ENCODE data around the gene KRT40. TPM values are rescaled to one million over a fixed set of nuclear protein-coding genes. Genes with fewer than 3 reads are reported as not detected.

Gene KRT40
- total and polyA plus RNA-seq, 2 experiments from 2014 or later: not detected

DNA sequence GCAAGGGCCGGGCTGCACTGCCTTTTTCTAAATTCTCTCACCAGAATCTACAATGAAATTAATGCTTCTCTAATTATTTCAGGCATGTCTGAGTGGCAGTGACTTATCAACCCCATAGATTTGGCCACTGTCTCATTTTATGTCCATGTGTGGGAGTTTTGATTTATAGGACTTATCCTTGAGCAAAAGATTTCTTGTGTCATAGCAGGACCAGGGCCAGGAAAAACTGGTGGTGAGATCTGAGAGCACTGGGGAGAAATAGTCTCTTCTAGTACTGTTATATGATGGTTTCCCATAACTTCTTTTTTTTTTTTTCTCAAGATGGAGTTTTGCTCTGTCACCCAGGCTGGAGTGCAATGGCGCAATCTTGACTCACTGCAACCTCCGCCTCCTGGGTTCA, 45.1 kb downstream of the KRT40 start:
- H3K9me2 ChIP-seq (ENCODE audit: insufficient read depth): no peaks in the 10 kb centered on the region
- no peak overlapping the region for H3K9ac ChIP-seq
- no peak overlapping the region for H3K4me3 ChIP-seq
- 0 out of 2 replicates have a peak, but pooled peaks cover 9% of the 10 kb centered on the region for H3K4me1 ChIP-seq (ENCODE audit: insufficient read depth)
- no peaks in the 10 kb centered on the region for H3K79me2 ChIP-seq (ENCODE audit: insufficient read depth)
- WGBS, 2 experiments (ENCODE audit: low coverage in 1 of 2, low lambda C conversion rate in 2 of 2, missing lambda C conversion rate in 2 of 2): 85 to 86% methylated on average over 3 of the region's 3 CpGs
- H3K27ac ChIP-seq: no peak overlapping the region
- H2AFZ ChIP-seq: peak overlapping the region; percentile 48
- H3K9me3 ChIP-seq (ENCODE audit: low read depth): no peaks in the 10 kb centered on the region
- H3F3A ChIP-seq (ENCODE audit: insufficient read depth): peaks cover 5% of the 10 kb centered on the region; the same call in 1 of the 2 replicates
- H3K4me2 ChIP-seq (ENCODE audit: unreplicated experiment): no peak overlapping the region
- in situ Hi-C loops (cut with MboI): no loop called here
- no peaks in the 10 kb centered on the region for H4K20me1 ChIP-seq (ENCODE audit: insufficient read depth)
- TF ChIP-seq EZH2 (IDR thresholded peaks at IDR 0.05; ENCODE audit: insufficient read depth, poor library complexity, severe bottlenecking): no peak
- no peak for TF ChIP-seq EZH2phosphoT487 (IDR thresholded peaks at IDR 0.05; ENCODE audit: insufficient read depth, low read depth)
- no peaks in the 10 kb centered on the region for H3K27me3 ChIP-seq (replicated peaks; ENCODE audit: insufficient read depth)
- no peaks in the 10 kb centered on the region; the same call in 1 of the 2 replicates for H3K36me3 ChIP-seq (ENCODE audit: low read depth)
- peak; percentile 50 for DNase-seq

DNA sequence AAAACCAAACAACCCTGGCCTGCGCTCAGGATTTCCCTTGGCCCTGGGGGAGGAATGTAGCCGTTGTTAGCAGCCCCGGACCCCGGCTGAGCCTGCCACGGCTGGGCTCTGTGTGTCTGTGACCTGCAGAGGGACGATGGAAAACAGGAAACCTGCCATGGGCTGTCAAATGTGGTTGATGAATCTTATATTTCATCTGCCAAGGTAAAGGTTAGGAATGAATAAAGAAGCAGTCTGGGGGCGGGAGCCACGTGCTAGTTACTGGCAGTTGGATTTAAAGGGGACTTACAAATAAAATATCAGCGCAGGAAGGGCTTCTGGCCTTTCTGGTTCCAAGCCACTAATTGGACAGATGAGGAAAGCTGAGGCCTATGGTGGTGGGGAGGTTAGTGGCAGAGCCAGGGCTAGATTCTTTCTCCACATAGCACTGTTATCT, 46.7 kb downstream of the KRT40 start, which contains the start of gene KRT23:
Gene KRT23 (minus strand): TSS at position 263 of the 436 bp plus-strand sequence. CDS start 1,043 bp downstream, outside the sequence.
- no peaks in the 10 kb centered on the region for H3K9me3 ChIP-seq (ENCODE audit: low read depth)
- no peak within 1 kb of the TSS for H3K9ac ChIP-seq
- H3K4me3 ChIP-seq: no peak within 1 kb of the TSS
- no peak for DNase-seq
- no peaks in the 10 kb centered on the region; the same call in 1 of the 2 replicates for H3K36me3 ChIP-seq (ENCODE audit: low read depth)
- in situ Hi-C loops (cut with MboI): no loop called here
- H3K9me2 ChIP-seq (ENCODE audit: insufficient read depth): no peaks in the 10 kb centered on the region
- WGBS, 2 experiments (ENCODE audit: low coverage in 1 of 2, low lambda C conversion rate in 2 of 2, missing lambda C conversion rate in 2 of 2): 83 to 84% methylated on average over 9 of the region's 9 CpGs
- H3F3A ChIP-seq (ENCODE audit: insufficient read depth): peaks cover 5% of the 10 kb centered on the region; the same call in 1 of the 2 replicates
- H3K27ac ChIP-seq: no peak within 1 kb of the TSS
- no peak within 1 kb of the TSS for H3K4me2 ChIP-seq (ENCODE audit: unreplicated experiment)
- TF ChIP-seq EZH2phosphoT487 (IDR thresholded peaks at IDR 0.05; ENCODE audit: insufficient read depth, low read depth) (no peak), EZH2 (IDR thresholded peaks at IDR 0.05; ENCODE audit: insufficient read depth, poor library complexity, severe bottlenecking) (no peak)
- no peaks in the 10 kb centered on the region for H3K79me2 ChIP-seq (ENCODE audit: insufficient read depth)
- H2AFZ ChIP-seq: peak within 1 kb of the TSS; percentile 48
- no peaks in the 10 kb centered on the region for H3K27me3 ChIP-seq (replicated peaks; ENCODE audit: insufficient read depth)
- H4K20me1 ChIP-seq (ENCODE audit: insufficient read depth): no peaks in the 10 kb centered on the region
- 0 out of 2 replicates have a peak, but pooled peaks cover 9% of the 10 kb centered on the region for H3K4me1 ChIP-seq (ENCODE audit: insufficient read depth)

- TF ChIP-seq EZH2phosphoT487 (IDR thresholded peaks at IDR 0.05; ENCODE audit: insufficient read depth, low read depth) (no peak), EZH2 (IDR thresholded peaks at IDR 0.05; ENCODE audit: insufficient read depth, poor library complexity, severe bottlenecking) (no peak)
- no peaks in the 10 kb centered on the region for H4K20me1 ChIP-seq (ENCODE audit: insufficient read depth)
- no peak overlapping the region for H2AFZ ChIP-seq
- no peak overlapping the region for H3K4me2 ChIP-seq (ENCODE audit: unreplicated experiment)
- in situ Hi-C loops (cut with MboI): no loop called here
- no peak overlapping the region for H3K4me3 ChIP-seq
- no peaks in the 10 kb centered on the region for H3K9me3 ChIP-seq (ENCODE audit: low read depth)
- no peak overlapping the region for H3K9ac ChIP-seq
- H3K79me2 ChIP-seq (ENCODE audit: insufficient read depth): no peaks in the 10 kb centered on the region
- peaks cover 5% of the 10 kb centered on the region; the same call in 1 of the 2 replicates for H3F3A ChIP-seq (ENCODE audit: insufficient read depth)
- H3K27ac ChIP-seq: no peak overlapping the region
- H3K4me1 ChIP-seq (ENCODE audit: insufficient read depth): 0 out of 2 replicates have a peak, but pooled peaks cover 9% of the 10 kb centered on the region
- no peaks in the 10 kb centered on the region for H3K27me3 ChIP-seq (replicated peaks; ENCODE audit: insufficient read depth)
- no peaks in the 10 kb centered on the region for H3K9me2 ChIP-seq (ENCODE audit: insufficient read depth)
- no peak for DNase-seq
- 88% methylated on average over 5 of the region's 5 CpGs for WGBS, 2 experiments (ENCODE audit: low coverage in 1 of 2, low lambda C conversion rate in 2 of 2, missing lambda C conversion rate in 2 of 2)
- no peaks in the 10 kb centered on the region; the same call in 1 of the 2 replicates for H3K36me3 ChIP-seq (ENCODE audit: low read depth)
These were observed 47.1 kb downstream of the KRT40 start for GRCh38 chr17:40936976-40937375.

DNA sequence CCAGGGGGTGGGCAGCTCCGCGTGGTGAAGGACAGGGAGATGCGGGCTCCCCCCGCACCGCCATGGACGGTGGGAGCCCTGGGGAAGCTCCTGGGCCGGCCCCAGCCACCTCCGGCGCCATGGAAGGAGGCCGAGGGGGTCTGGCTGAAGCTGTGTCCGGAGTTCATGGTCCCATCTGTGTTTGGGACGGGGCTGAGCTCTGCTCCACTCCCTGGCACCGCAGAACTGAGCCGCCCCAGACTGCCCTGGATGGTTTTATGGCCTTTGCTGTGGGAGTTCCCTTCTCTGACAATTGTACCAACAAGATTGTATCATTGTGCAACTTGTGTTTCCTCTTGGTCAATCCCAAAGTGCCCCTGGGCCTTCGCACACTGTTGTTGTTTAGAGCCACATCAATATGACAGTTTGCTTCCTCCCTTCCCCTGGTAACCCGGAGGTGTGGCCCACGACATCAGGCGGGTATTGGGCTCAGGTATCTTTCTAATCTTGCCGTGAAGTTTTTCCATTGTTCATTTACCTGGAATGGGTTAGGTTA, 47.6 kb downstream of the KRT40 start:
- H3K9ac ChIP-seq: no peak overlapping the region
- in situ Hi-C loops (cut with MboI): no loop called here
- no peaks in the 10 kb centered on the region for H3K27me3 ChIP-seq (replicated peaks; ENCODE audit: insufficient read depth)
- DNase-seq: no peak
- H3F3A ChIP-seq (ENCODE audit: insufficient read depth): peaks cover 5% of the 10 kb centered on the region; the same call in 1 of the 2 replicates
- H3K36me3 ChIP-seq (ENCODE audit: low read depth): no peaks in the 10 kb centered on the region; the same call in 1 of the 2 replicates
- H3K9me2 ChIP-seq (ENCODE audit: insufficient read depth): no peaks in the 10 kb centered on the region
- H3K79me2 ChIP-seq (ENCODE audit: insufficient read depth): no peaks in the 10 kb centered on the region
- no peak overlapping the region for H3K4me3 ChIP-seq
- 91 to 92% methylated on average over 16 to 19 of the region's 19 CpGs for WGBS, 2 experiments (ENCODE audit: low coverage in 1 of 2, low lambda C conversion rate in 2 of 2, missing lambda C conversion rate in 2 of 2)
- no peak overlapping the region for H3K4me2 ChIP-seq (ENCODE audit: unreplicated experiment)
- no peaks in the 10 kb centered on the region for H4K20me1 ChIP-seq (ENCODE audit: insufficient read depth)
- no peaks in the 10 kb centered on the region for H3K9me3 ChIP-seq (ENCODE audit: low read depth)
- TF ChIP-seq EZH2 (IDR thresholded peaks at IDR 0.05; ENCODE audit: insufficient read depth, poor library complexity, severe bottlenecking) (no peak), EZH2phosphoT487 (IDR thresholded peaks at IDR 0.05; ENCODE audit: insufficient read depth, low read depth) (no peak)
- no peak overlapping the region for H2AFZ ChIP-seq
- 0 out of 2 replicates have a peak, but pooled peaks cover 9% of the 10 kb centered on the region for H3K4me1 ChIP-seq (ENCODE audit: insufficient read depth)
- no peak overlapping the region for H3K27ac ChIP-seq
